GM12801 (cell line): ENCODE measurements around the gene SLC35B2.

Experiments used
- CTCF ChIP-seq: IDR thresholded peaks from one replicate; pipeline ENCODE4 v1.5.1; 2011; ENCODE audit warnings: control low read depth; ENCODE audit not compliant: insufficient read length; ENCODE audit errors: extremely low read depth

SLC35B2 gene

GRCh38 chr6:44237813-44238433 lies 19.4 kb downstream of the SLC35B2 start:
- TF ChIP-seq CTCF = peak; percentile 2

GRCh38 chr6:44237021-44237812 lies 20.1 kb downstream of the SLC35B2 start:
- no peak for TF ChIP-seq CTCF

- TF ChIP-seq CTCF = no peak
Measured at GRCh38 chr6:44235891-44236516, 21.3 kb downstream of the SLC35B2 start.

GRCh38 chr6:44235269-44235668 lies 22.1 kb downstream of the SLC35B2 start:
- no peak for TF ChIP-seq CTCF

GRCh38 chr6:44234101-44235025 lies 23.0 kb downstream of the SLC35B2 start:
- no peak for TF ChIP-seq CTCF

GRCh38 chr6:44233567-44234100 lies 23.7 kb downstream of the SLC35B2 start:
- no peak for TF ChIP-seq CTCF
